Activated effector memory CD4-positive, alpha-beta T cell treated with Interleukin-2 at 50 U/mL for 16 hours (primary cell): ENCODE results near the gene MYL9.

ENCODE experiments used
- DNase-seq: peaks from one replicate; pipeline ENCODE4 v3.0.0-alpha.2; 2020

Gene MYL9

GRCh38 chr20:36526521-36527011 lies 14.8 kb upstream of the MYL9 start:
- DNase-seq, result no peak

GRCh38 chr20:36527331-36528125 lies 13.8 kb upstream of the MYL9 start:
- no peak for DNase-seq

GRCh38 chr20:36528176-36528874 lies 13.0 kb upstream of the MYL9 start:
- DNase-seq, result no peak

GRCh38 chr20:36528875-36529417 lies 12.4 kb upstream of the MYL9 start:
- no peak for DNase-seq

- no peak for DNase-seq
These were observed 8.9 kb upstream of the MYL9 start for GRCh38 chr20:36532388-36532787.

- DNase-seq, result no peak
These were observed 8.5 kb upstream of the MYL9 start for GRCh38 chr20:36532822-36533221.

- DNase-seq, result no peak
These were observed 3.1 kb upstream of the MYL9 start for GRCh38 chr20:36538026-36538722.

GRCh38 chr20:36540551-36541211 lies 638 bp upstream of the MYL9 start:
- DNase-seq, result no peak

- DNase-seq, result no peak
These were observed 609 bp downstream of the MYL9 start for GRCh38 chr20:36541768-36542488.

GRCh38 chr20:36542516-36543183 lies 1.3 kb downstream of the MYL9 start:
- DNase-seq, result no peak

- no peak for DNase-seq
These were observed 2.1 kb downstream of the MYL9 start for GRCh38 chr20:36543184-36544133.

GRCh38 chr20:36544134-36545018 lies 3.1 kb downstream of the MYL9 start:
- DNase-seq, result no peak

- no peak for DNase-seq
These were observed 4.9 kb downstream of the MYL9 start for GRCh38 chr20:36546111-36546736.

- no peak for DNase-seq
These were observed 6.1 kb downstream of the MYL9 start for GRCh38 chr20:36547186-36548005.

- no peak for DNase-seq
These were observed 6.6 kb downstream of the MYL9 start for GRCh38 chr20:36548006-36548315.

GRCh38 chr20:36548704-36549627 lies 7.6 kb downstream of the MYL9 start:
- DNase-seq, result no peak

- DNase-seq, result no peak
These were observed 8.3 kb downstream of the MYL9 start for GRCh38 chr20:36549628-36549941.
